Lung microvascular endothelial cell (primary cell): ENCODE measurements around the gene ISOC1. TPM values are rescaled to one million over a fixed set of nuclear protein-coding genes. Genes with fewer than 3 reads are reported as not detected.

Source experiments
- DNase-seq, 2 donors: peaks; one replicate each; pipeline versions ENCODE4 v3.0.0 to v3.0.0-alpha.2; 2010; ENCODE audit warnings: low read depth in 2 of 2
- total RNA-seq: library from RNA; depleted of rRNA; stranded (reverse); fragments of >200 nt; gene quantifications from 2 replicates; pipeline ENCODE4 v1.2.1, GENCODE V29; 2014

Gene ISOC1
- total RNA-seq, 1 donor from 2014 or later, result 10.1 TPM

- no peak for DNase-seq
Observed at GRCh38 chr5:129125819-129126218, 31.3 kb downstream of the ISOC1 start.

- no peak for DNase-seq
Observed at GRCh38 chr5:129133553-129133952, 39.0 kb downstream of the ISOC1 start.

- DNase-seq, result peak; percentile 4
Observed at GRCh38 chr5:129135633-129136032, 41.1 kb downstream of the ISOC1 start.

GRCh38 chr5:129137637-129138036, 43.1 kb downstream of the ISOC1 start:
- DNase-seq, result no peak

GRCh38 chr5:129141078-129141477, 46.5 kb downstream of the ISOC1 start:
- DNase-seq, result no peak

- no peak for DNase-seq
Observed at GRCh38 chr5:129141696-129142095, 47.1 kb downstream of the ISOC1 start.

GRCh38 chr5:129155876-129156275, 61.3 kb downstream of the ISOC1 start:
- DNase-seq, result no peak

- no peak for DNase-seq
Observed at GRCh38 chr5:129161830-129162229, 67.3 kb downstream of the ISOC1 start.

Other genes starting within 250 kb of the ISOC1 start
- gene SLC27A6, start 129.3 kb upstream of the ISOC1 start, total RNA-seq, result under 0.01 TPM in 1 of 2 replicates, not detected in the other